ENCODE data around the gene MRC2. TPM values are rescaled to one million over a fixed set of nuclear protein-coding genes. Genes with fewer than 3 reads are reported as not detected.
"Not testable (repeated sequence)": the region's sequence is repeated elsewhere in the genome, so short reads cannot be mapped to it uniquely, and the experiment has no call there.

Gene MRC2
- total RNA-seq, 3 donors from 2014 or later (not counting 1 experiment from before 2014, with no cell fraction given), result 0.23 to 0.54 (median 0.50) TPM

GRCh38 chr17:62696726-62697490, 69.4 kb downstream of the MRC2 start:
- no peaks in the 10 kb centered on the region for H3K4me1 Mint-ChIP-seq
- peaks cover 0 to 2% of the 10 kb centered on the region in 2 donors for H3K27me3 Mint-ChIP-seq (ENCODE audit: low read depth in 2 of 2)
- Histone ChIP-seq H3K4me1 (ENCODE audit: control insufficient read depth, insufficient read depth, low read length) (no peaks in the 10 kb centered on the region), H3K9me3 (ENCODE audit: control insufficient read depth, insufficient read depth, low read length) (no peaks in the 10 kb centered on the region), H3K27me3 (ENCODE audit: control insufficient read depth, insufficient read depth, low read length) (no peaks in the 10 kb centered on the region), H3K27ac (ENCODE audit: low read length) (no peak overlapping the region), H3K4me3 (ENCODE audit: low read length) (no peak overlapping the region), H3K36me3 (ENCODE audit: control insufficient read depth, insufficient read depth, low read length) (no peaks in the 10 kb centered on the region)
- no peak for DNase-seq
- WGBS (ENCODE audit: insufficient coverage), result 94% methylated on average over 27 of the region's 27 CpGs
- TF ChIP-seq CTCF (IDR thresholded peaks at IDR 0.05), result no peak
- no peak overlapping the region for H3K4me3 Mint-ChIP-seq
- H3K36me3 Mint-ChIP-seq, result no peaks in the 10 kb centered on the region
- no peak overlapping the region for H3K27ac Mint-ChIP-seq
- intact Hi-C loops (cut with micrococcal nuclease), result no loop called here
- H3K9me3 Mint-ChIP-seq, result no peaks in the 10 kb centered on the region
- ATAC-seq, result no peak

GRCh38 chr17:62698459-62698858, 71.0 kb downstream of the MRC2 start:
- WGBS (ENCODE audit: insufficient coverage), result 91% methylated on average over 8 of the region's 11 CpGs
- H3K4me1 ChIP-seq (ENCODE audit: control insufficient read depth, insufficient read depth, low read length); H3K27ac ChIP-seq (ENCODE audit: low read length); H3K4me3 ChIP-seq (ENCODE audit: low read length); H3K4me1 Mint-ChIP-seq; H3K27ac Mint-ChIP-seq; H3K36me3 ChIP-seq (ENCODE audit: control insufficient read depth, insufficient read depth, low read length); H3K9me3 Mint-ChIP-seq; H3K4me3 Mint-ChIP-seq; DNase-seq; ATAC-seq; H3K27me3 ChIP-seq (ENCODE audit: control insufficient read depth, insufficient read depth, low read length); H3K9me3 ChIP-seq (ENCODE audit: control insufficient read depth, insufficient read depth, low read length); H3K36me3 Mint-ChIP-seq; intact Hi-C loops (cut with micrococcal nuclease); H3K27me3 Mint-ChIP-seq (ENCODE audit: low read depth in 2 of 2): not testable (repeated sequence)

GRCh38 chr17:62700964-62701705, 73.7 kb downstream of the MRC2 start:
- Mint-ChIP-seq H3K27me3 (ENCODE audit: low read depth in 2 of 2) (peaks cover 0 to 2% of the 10 kb centered on the region in 2 donors), H3K4me1 (peaks cover 10 to 12% of the 10 kb centered on the region in 2 donors), H3K27ac (no peak overlapping the region), H3K9me3 (no peaks in the 10 kb centered on the region), H3K36me3 (no peaks in the 10 kb centered on the region), H3K4me3 (no peak overlapping the region)
- 57% methylated on average over 12 of the region's 12 CpGs for WGBS (ENCODE audit: insufficient coverage)
- H3K27ac ChIP-seq (ENCODE audit: low read length), result no peak overlapping the region
- no peaks in the 10 kb centered on the region for H3K36me3 ChIP-seq (ENCODE audit: control insufficient read depth, insufficient read depth, low read length)
- intact Hi-C loops (cut with micrococcal nuclease), result no loop called here
- no peaks in the 10 kb centered on the region for H3K27me3 ChIP-seq (ENCODE audit: control insufficient read depth, insufficient read depth, low read length)
- no peak for TF ChIP-seq CTCF (IDR thresholded peaks at IDR 0.05)
- H3K4me3 ChIP-seq (ENCODE audit: low read length), result no peak overlapping the region
- no peak for DNase-seq
- no peak for ATAC-seq
- H3K9me3 ChIP-seq (ENCODE audit: control insufficient read depth, insufficient read depth, low read length), result no peaks in the 10 kb centered on the region
- H3K4me1 ChIP-seq (ENCODE audit: control insufficient read depth, insufficient read depth, low read length), result peaks cover 23% of the 10 kb centered on the region

GRCh38 chr17:62701706-62702085, 74.2 kb downstream of the MRC2 start:
- Mint-ChIP-seq H3K9me3 (no peaks in the 10 kb centered on the region), H3K4me3 (no peak overlapping the region), H3K27me3 (ENCODE audit: low read depth in 2 of 2) (peaks cover 0 to 2% of the 10 kb centered on the region in 2 donors), H3K27ac (no peak overlapping the region), H3K36me3 (no peaks in the 10 kb centered on the region), H3K4me1 (peaks cover 10 to 12% of the 10 kb centered on the region in 2 donors)
- ATAC-seq (no peak), DNase-seq (no peak)
- no peak for TF ChIP-seq CTCF (IDR thresholded peaks at IDR 0.05)
- no peaks in the 10 kb centered on the region for H3K9me3 ChIP-seq (ENCODE audit: control insufficient read depth, insufficient read depth, low read length)
- H3K27ac ChIP-seq (ENCODE audit: low read length), result no peak overlapping the region
- H3K4me1 ChIP-seq (ENCODE audit: control insufficient read depth, insufficient read depth, low read length), result peaks cover 23% of the 10 kb centered on the region
- no peaks in the 10 kb centered on the region for H3K27me3 ChIP-seq (ENCODE audit: control insufficient read depth, insufficient read depth, low read length)
- no peak overlapping the region for H3K4me3 ChIP-seq (ENCODE audit: low read length)
- no peaks in the 10 kb centered on the region for H3K36me3 ChIP-seq (ENCODE audit: control insufficient read depth, insufficient read depth, low read length)
- WGBS (ENCODE audit: insufficient coverage), result 81% methylated on average over 8 of the region's 8 CpGs
- intact Hi-C loops (cut with micrococcal nuclease), result no loop called here

Measured in natural killer cell (primary cell).